Ectodermal cell (in vitro differentiated cells): ENCODE measurements around the gene SVIL.
"Not testable (repeated sequence)": the region's sequence is repeated elsewhere in the genome, so short reads cannot be mapped to it uniquely, and the experiment has no call there.

ENCODE experiments used
- H3K27ac ChIP-seq: 2 replicates; pipeline ENCODE4 v1.7.0; 2013; ENCODE audit warnings: mild to moderate bottlenecking, low read depth, low read length; ENCODE audit not compliant: insufficient read depth, poor library complexity, severe bottlenecking
- H3K27me3 ChIP-seq: 2 replicates; pipeline ENCODE4 v1.7.0; 2013; ENCODE audit warnings: mild to moderate bottlenecking, low read length; ENCODE audit not compliant: insufficient read depth, control insufficient read depth, poor library complexity, severe bottlenecking
- H3K36me3 ChIP-seq: one replicate; pipeline ENCODE4 v1.7.0; 2013; ENCODE audit warnings: low read length; ENCODE audit not compliant: control insufficient read depth, insufficient read depth
- H3K4me1 ChIP-seq: one replicate; pipeline ENCODE4 v1.7.0; 2013; ENCODE audit warnings: low read length; ENCODE audit not compliant: control insufficient read depth, insufficient read depth
- H3K4me3 ChIP-seq: 2 replicates; pipeline ENCODE4 v1.7.0; 2013; ENCODE audit warnings: low read depth, low read length, control low read depth; ENCODE audit not compliant: insufficient read depth
- H3K9me3 ChIP-seq: 2 replicates; pipeline ENCODE4 v1.7.0; 2013; ENCODE audit warnings: mild to moderate bottlenecking, low read length, moderate library complexity; ENCODE audit not compliant: control insufficient read depth
- WGBS, 2 experiments: methylation state at CpG; one replicate each; pipeline ENCODE4 v1.1.7; 2013; ENCODE audit warnings: missing lambda C conversion rate in 2 of 2; 5-methylcytosine and 5-hydroxymethylcytosine counted together

Gene SVIL

DNA sequence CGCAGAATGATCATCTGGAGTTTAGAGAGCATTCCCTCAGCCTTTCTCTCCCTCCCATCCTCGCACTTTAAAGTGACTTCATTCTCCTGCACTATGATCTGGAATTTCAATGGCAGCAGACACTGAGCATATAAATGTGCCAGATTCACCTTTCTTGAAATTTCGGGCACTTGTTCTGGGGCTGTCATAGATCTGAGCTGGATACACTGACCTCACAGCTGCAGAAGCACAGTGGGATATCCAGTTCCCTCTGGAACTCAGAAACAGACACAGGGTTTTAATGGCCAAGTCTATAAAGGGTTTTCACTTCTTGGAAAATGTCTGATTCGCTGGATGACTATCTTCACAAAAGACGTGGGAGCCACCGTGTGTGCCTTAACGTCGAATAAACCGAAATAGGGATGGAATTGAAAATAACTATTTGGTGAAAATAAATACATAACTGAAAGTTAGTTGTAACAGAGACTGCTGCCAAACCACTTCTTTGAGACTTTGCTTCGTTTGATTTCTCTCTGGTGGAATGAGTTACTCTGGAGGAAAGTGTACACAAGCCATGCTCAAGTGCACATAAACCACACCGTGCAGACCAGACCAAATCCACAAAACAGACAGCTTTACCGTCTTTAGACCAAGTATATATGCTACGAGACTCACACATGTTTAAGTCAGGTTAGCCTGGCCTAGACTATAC is 126.1 kb downstream of the SVIL start:
- Histone ChIP-seq H3K4me1 (peaks cover 8% of the 10 kb centered on the region), H3K36me3 (no peaks in the 10 kb centered on the region), H3K27ac (no peak overlapping the region), H3K27me3 (no peaks in the 10 kb centered on the region), H3K4me3 (no peak overlapping the region), H3K9me3 (no peaks in the 10 kb centered on the region)
- 91 to 96% methylated on average over 13 of the region's 13 CpGs for WGBS, 2 experiments

DNA sequence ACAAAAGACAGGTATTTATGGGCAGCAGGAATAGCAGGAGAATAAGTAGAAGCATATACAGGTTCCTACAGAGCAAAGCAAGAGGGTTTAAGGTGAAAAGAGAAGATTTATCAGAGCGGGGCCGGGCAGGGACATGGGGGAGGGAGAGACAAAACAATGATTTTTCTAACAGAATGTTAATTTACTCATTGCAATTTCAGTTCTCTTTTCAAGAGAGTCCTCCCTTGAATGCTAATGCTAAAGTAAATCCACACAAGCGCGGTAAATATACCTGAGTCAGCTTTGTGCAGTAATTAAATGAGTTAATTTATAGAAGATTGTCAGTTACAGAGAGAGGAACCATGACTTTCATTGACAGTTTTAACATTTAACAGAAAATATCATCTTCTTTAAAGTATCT is 127.0 kb downstream of the SVIL start:
- H3K36me3 ChIP-seq, H3K4me1 ChIP-seq, H3K9me3 ChIP-seq, H3K4me3 ChIP-seq, H3K27me3 ChIP-seq, H3K27ac ChIP-seq: not testable (repeated sequence)
- WGBS, 2 experiments = 93 to 100% methylated on average over 2 of the region's 4 CpGs

DNA sequence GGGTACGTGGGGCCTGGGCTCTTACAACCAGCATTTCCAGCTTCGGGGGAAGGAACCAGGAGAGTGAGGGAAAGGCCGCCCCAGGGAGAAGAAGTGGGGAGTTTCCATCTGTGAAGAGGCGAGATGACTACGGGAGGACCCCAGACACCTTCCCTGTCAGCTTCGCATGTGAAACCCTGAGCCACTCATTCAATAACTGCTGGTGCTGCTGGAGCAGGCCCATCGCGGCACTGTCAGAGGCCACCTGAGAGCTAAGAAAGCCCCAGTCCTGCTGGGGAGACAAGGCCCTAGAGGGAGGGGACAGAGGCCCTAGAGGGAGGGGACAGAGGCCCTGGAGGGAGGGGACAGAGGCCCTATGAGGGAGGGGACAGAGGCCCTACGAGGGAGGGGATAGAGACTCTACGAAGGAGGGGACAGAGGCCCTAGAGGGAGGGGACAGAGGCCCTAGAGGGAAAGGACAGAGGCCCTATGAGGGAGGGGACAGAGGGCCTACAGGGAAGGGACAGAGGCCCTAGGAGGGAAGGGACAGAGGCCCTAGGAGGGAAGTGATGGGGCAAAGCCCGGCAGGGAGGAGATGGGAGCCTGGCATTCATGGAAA is 128.3 kb downstream of the SVIL start:
- 69% methylated on average over 7 of the region's 11 CpGs for WGBS, 2 experiments
- H3K27me3 ChIP-seq, H3K4me1 ChIP-seq, H3K4me3 ChIP-seq, H3K9me3 ChIP-seq, H3K36me3 ChIP-seq, H3K27ac ChIP-seq: not testable (repeated sequence)

DNA sequence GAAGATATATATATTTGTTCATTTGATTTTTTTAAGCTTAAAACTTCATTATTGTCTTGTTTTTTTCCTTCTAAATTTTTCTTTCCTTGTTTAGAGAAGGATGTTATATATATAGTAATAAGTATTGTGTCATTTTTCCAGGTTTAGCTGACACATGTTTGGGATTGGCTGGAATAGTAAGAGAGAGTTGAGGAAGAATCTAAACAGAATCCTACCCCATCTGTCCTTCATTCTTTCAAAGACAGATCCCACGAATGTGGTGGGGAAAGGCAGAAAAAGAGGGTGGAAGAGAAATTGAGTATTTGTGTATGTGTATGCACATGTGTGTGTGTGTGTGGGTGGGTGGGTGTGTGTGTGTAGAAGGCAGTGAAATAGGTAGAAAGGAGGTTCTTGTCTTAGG is 132.4 kb downstream of the SVIL start:
- 90 to 100% methylated on average over 1 of the region's 1 CpG for WGBS, 2 experiments
- H3K4me3 ChIP-seq = no peak overlapping the region
- peaks cover 8% of the 10 kb centered on the region for H3K4me1 ChIP-seq
- no peaks in the 10 kb centered on the region for H3K27me3 ChIP-seq
- H3K9me3 ChIP-seq = no peaks in the 10 kb centered on the region
- H3K36me3 ChIP-seq = peaks cover 3% of the 10 kb centered on the region
- no peak overlapping the region for H3K27ac ChIP-seq

DNA sequence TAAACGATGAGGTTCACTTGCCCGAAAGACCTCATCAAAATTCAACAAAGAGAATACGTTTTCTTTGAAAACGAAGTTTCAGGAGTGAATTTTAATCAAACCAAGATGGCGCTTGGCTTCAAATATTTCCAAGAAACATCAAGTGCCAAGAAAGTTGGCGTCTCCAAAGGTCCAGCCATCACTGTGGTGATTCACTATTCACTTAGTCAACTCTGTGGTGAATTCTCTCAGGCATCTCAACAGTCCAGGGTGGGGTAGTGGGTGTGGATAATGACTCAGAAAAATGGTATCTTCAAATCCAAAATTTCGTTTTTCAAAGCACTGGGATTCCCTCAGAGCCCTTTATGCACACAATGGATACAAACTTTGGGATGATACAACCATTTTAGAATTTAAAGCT is 133.1 kb downstream of the SVIL start:
- 95 to 98% methylated on average over 7 of the region's 7 CpGs for WGBS, 2 experiments
- H3K4me3 ChIP-seq = no peak overlapping the region
- no peaks in the 10 kb centered on the region for H3K27me3 ChIP-seq
- no peaks in the 10 kb centered on the region for H3K9me3 ChIP-seq
- peaks cover 3% of the 10 kb centered on the region for H3K4me1 ChIP-seq
- peaks cover 3% of the 10 kb centered on the region for H3K36me3 ChIP-seq
- H3K27ac ChIP-seq = no peak overlapping the region

DNA sequence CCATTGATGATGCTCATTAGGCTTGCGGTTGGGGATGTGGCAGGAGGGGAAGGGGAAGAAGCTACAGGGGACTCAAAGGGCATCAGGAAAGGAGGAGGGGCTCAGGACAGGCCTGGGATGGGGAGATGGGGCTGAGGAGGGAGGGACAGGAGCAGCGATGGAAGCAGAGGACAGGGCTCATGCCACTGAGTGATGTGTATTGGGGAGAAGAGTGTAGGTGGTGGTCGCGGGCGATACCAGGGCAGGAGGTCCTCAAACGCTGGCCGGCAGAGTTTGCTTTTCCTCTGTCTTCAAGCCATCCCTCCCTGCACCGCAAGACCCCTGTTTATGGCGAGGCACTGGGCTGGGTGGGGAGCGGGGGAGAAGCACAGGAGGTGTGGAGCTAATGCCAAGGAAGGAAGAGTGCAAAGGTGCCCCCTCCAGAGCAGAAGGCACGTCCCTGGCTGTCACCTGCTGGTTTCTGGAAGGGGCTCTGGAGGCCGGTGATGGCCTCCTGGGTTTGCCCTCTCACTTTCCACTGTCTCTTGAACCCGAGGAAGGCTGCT is 134.7 kb downstream of the SVIL start:
- H3K9me3 ChIP-seq = no peaks in the 10 kb centered on the region
- H3K27ac ChIP-seq = no peak overlapping the region
- no peak overlapping the region for H3K4me3 ChIP-seq
- 91 to 93% methylated on average over 13 of the region's 13 CpGs for WGBS, 2 experiments
- no peaks in the 10 kb centered on the region for H3K4me1 ChIP-seq
- H3K27me3 ChIP-seq = no peaks in the 10 kb centered on the region
- peaks cover 3% of the 10 kb centered on the region for H3K36me3 ChIP-seq

DNA sequence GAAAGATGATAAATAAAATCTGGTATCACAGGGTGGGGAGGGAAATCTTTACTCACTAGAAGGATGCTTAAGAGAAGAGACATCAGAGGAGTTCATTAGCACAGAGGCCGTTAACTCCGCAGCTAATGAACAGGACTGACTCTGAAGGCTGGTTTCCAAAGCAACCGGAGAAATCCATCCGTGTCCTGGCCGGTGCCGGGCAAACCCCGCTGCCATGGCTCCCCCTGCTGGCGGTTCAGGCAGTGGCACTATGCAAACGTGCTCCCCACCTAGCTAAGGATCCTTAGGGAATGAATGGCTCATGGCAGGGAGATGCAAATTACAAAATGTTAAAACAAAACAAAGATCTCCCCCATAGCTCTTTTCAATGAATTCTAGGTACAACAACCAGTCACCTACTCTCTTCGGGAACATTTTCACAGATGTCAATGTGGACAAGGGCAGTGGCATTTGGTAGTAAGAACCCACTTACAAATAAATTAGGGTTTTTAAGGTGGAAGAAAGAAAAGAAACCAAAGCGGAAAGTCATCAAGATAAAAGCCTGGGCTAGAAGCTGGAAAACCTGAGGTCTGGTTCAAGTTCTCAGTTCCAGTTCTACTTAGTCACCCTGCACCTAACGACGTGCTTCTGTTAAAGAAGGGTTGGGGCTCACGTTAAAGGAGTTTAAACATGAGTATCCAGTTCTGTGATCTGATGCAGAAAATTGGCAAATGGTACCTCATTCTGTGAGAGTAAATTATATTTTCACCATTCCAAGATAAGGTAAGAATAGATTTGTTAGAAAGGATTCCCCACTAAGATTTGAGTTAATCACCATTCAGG is 138.2 kb downstream of the SVIL start:
- peaks cover 3% of the 10 kb centered on the region for H3K36me3 ChIP-seq
- H3K4me1 ChIP-seq = no peaks in the 10 kb centered on the region
- H3K27me3 ChIP-seq = no peaks in the 10 kb centered on the region
- WGBS, 2 experiments = 23 to 31% methylated on average over 14 of the region's 14 CpGs
- H3K9me3 ChIP-seq = no peaks in the 10 kb centered on the region
- no peak overlapping the region for H3K27ac ChIP-seq
- H3K4me3 ChIP-seq = no peak overlapping the region

DNA sequence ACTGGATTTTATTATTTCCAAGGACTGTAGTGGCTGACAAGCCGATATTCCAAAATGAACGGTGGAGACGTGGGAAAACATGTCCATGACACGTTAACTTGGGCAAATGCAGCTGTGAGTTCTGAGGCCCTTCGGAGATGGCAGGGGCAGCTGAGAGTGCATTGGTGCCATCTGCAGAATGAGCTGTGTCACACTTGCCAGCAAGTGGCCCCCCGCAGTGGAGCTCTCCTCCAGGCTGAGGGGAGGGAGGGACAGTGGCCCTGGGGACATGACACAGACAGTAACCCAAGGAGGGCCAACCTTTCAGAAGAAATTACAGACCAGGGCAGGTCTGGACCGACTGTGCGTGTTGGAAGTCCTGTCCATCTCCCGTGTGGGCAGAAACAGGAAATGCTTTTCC is 139.4 kb downstream of the SVIL start:
- H3K9me3 ChIP-seq = no peaks in the 10 kb centered on the region
- H3K4me1 ChIP-seq = no peaks in the 10 kb centered on the region
- H3K4me3 ChIP-seq = no peak overlapping the region
- peaks cover 3% of the 10 kb centered on the region for H3K36me3 ChIP-seq
- WGBS, 2 experiments = 88 to 89% methylated on average over 9 of the region's 9 CpGs
- no peak overlapping the region for H3K27ac ChIP-seq
- H3K27me3 ChIP-seq = no peaks in the 10 kb centered on the region

DNA sequence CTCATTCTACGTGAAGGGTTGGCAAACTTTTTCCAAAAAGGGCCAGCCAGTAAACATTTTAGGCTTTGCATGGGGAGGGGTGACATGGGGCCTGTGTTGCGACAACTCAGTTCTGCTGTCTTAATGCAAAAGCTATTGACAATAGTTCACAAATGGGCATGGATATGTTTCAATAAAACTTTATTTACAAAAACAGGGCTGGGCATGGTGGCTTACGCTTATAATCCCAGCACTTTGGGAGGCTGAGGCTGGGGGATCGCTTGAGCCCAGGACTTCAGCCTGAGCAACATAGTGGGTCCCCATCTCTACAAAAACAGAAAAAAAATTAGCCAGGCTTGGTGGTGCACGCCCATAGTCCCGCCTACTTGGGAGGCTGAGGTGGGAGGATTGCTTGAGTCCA is 141.1 kb downstream of the SVIL start:
- WGBS, 2 experiments = 92 to 96% methylated on average over 5 to 6 of the region's 6 CpGs
- H3K36me3 ChIP-seq = no peaks in the 10 kb centered on the region

DNA sequence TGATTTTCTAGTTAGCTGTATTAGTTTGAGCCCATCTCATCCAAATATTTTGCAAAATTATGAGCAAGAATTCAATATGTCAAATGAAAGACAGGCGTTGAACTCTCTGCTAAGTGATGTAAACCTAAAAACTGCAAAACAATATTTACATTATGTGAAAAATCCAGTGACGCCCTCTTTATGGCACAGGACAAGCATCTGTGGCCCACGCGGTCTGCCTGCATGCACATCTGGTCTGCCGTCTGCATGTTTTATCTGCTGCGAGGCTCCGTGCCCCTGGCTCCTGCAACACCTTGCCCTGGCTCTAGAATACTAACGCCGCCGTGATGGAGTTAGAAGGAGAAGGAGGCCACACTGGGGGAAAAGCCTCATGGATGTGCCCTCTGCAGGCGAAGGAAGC is 142.0 kb downstream of the SVIL start:
- Histone ChIP-seq H3K9me3 (no peaks in the 10 kb centered on the region), H3K27ac (no peak overlapping the region), H3K36me3 (peaks cover 2% of the 10 kb centered on the region), H3K4me1 (no peaks in the 10 kb centered on the region), H3K4me3 (no peak overlapping the region), H3K27me3 (no peaks in the 10 kb centered on the region)
- 91 to 95% methylated on average over 11 of the region's 11 CpGs for WGBS, 2 experiments

More for the DNA sequence above, 141.1 kb downstream of the SVIL start:
- Histone ChIP-seq H3K4me3 (no peak overlapping the region), H3K27ac (no peak overlapping the region), H3K27me3 (no peaks in the 10 kb centered on the region), H3K9me3 (no peaks in the 10 kb centered on the region), H3K4me1 (no peaks in the 10 kb centered on the region)
